ENCODE measurements around the gene MSRB1. TPM values are rescaled to one million over a fixed set of nuclear protein-coding genes. Genes with fewer than 3 reads are reported as not detected.

The MSRB1 gene
- total and polyA plus RNA-seq, 7 donors = 44.2 to 83.4 (median 59.5) TPM

- Histone ChIP-seq H3K27ac (no peak overlapping the region), H3K4me3 (no peak overlapping the region), H3K9me3 (no peaks in the 10 kb centered on the region), H3K36me3 (ENCODE audit: insufficient read depth in 1 of 2, low read depth in 1 of 2) (no peaks in the 10 kb centered on the region), H3K4me1 (no peaks in the 10 kb centered on the region), H3K27me3 (ENCODE audit: insufficient read depth in 3 of 3, low read length in 2 of 3) (peaks cover 0 to 57% (median 19%) of the 10 kb centered on the region in 3 donors)
- TF ChIP-seq, protein P1, sequence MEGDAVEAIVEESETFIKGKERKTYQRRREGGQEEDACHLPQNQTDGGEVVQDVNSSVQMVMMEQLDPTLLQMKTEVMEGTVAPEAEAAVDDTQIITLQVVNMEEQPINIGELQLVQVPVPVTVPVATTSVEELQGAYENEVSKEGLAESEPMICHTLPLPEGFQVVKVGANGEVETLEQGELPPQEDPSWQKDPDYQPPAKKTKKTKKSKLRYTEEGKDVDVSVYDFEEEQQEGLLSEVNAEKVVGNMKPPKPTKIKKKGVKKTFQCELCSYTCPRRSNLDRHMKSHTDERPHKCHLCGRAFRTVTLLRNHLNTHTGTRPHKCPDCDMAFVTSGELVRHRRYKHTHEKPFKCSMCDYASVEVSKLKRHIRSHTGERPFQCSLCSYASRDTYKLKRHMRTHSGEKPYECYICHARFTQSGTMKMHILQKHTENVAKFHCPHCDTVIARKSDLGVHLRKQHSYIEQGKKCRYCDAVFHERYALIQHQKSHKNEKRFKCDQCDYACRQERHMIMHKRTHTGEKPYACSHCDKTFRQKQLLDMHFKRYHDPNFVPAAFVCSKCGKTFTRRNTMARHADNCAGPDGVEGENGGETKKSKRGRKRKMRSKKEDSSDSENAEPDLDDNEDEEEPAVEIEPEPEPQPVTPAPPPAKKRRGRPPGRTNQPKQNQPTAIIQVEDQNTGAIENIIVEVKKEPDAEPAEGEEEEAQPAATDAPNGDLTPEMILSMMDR (IDR thresholded peaks at IDR 0.05) = no peak
- ATAC-seq (no peak), DNase-seq (no peak)
- WGBS, 3 donors = 44 to 45% (median 45%) methylated on average over 15 to 21 of the region's 21 CpGs
- intact Hi-C loops (cut with DNase I) = no loop called here
Measured at GRCh38 chr16:1913327-1914083, 29.5 kb downstream of the MSRB1 start.

DNA sequence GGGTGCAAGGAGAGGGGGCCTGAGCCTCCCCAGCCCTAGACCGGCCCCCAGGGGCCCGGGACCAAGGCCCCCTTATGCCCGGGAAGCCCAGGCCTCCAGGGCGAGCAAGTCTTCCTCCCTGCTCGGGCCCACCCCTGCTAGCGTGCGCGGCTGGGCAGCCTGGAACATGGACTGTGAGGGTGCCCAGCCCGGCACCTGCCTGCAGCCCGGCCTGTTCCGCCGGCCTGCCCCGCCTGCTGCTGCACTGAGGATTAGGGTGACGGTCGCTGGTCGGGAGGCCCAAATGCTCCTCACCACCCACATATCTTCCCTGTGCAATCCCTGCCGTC lies 30.8 kb downstream of the MSRB1 start:
- TF ChIP-seq, protein P1 (IDR thresholded peaks at IDR 0.05) = no peak
- Histone ChIP-seq H3K27ac (no peak overlapping the region), H3K9me3 (no peaks in the 10 kb centered on the region), H3K36me3 (ENCODE audit: insufficient read depth in 1 of 2, low read depth in 1 of 2) (no peaks in the 10 kb centered on the region), H3K27me3 (ENCODE audit: insufficient read depth in 3 of 3, low read length in 2 of 3) (peaks cover 0 to 61% (median 15%) of the 10 kb centered on the region in 3 donors), H3K4me3 (no peak overlapping the region), H3K4me1 (no peaks in the 10 kb centered on the region)
- intact Hi-C loops (cut with DNase I) = no loop called here
- WGBS, 3 donors = 76 to 82% (median 77%) methylated on average over 17 of the region's 17 CpGs
- ATAC-seq (no peak), DNase-seq (no peak)

- peaks cover 0 to 61% (median 12%) of the 10 kb centered on the region in 3 donors for H3K27me3 ChIP-seq (ENCODE audit: insufficient read depth in 3 of 3, low read length in 2 of 3)
- TF ChIP-seq, protein P1 (IDR thresholded peaks at IDR 0.05) = no peak
- no peaks in the 10 kb centered on the region for H3K36me3 ChIP-seq (ENCODE audit: insufficient read depth in 1 of 2, low read depth in 1 of 2)
- DNase-seq (no peak), ATAC-seq (no peak)
- no peak overlapping the region for H3K4me3 ChIP-seq
- no peaks in the 10 kb centered on the region for H3K9me3 ChIP-seq
- no peak overlapping the region for H3K27ac ChIP-seq
- no peaks in the 10 kb centered on the region for H3K4me1 ChIP-seq
- intact Hi-C loops (cut with DNase I) = no loop called here
- 85 to 89% (median 87%) methylated on average over 44 to 59 of the region's 59 CpGs for WGBS, 3 donors
Measured at GRCh38 chr16:1911467-1912214, 31.4 kb downstream of the MSRB1 start.

- WGBS, 3 donors = 57 to 63% (median 63%) methylated on average over 18 of the region's 18 CpGs
- Histone ChIP-seq H3K4me1 (no peaks in the 10 kb centered on the region), H3K4me3 (no peak overlapping the region), H3K27me3 (ENCODE audit: insufficient read depth in 3 of 3, low read length in 2 of 3) (peaks cover 0 to 59% (median 14%) of the 10 kb centered on the region in 3 donors), H3K36me3 (ENCODE audit: insufficient read depth in 1 of 2, low read depth in 1 of 2) (no peaks in the 10 kb centered on the region), H3K27ac (no peak overlapping the region), H3K9me3 (no peaks in the 10 kb centered on the region)
- TF ChIP-seq, protein P1 (IDR thresholded peaks at IDR 0.05) = no peak
- intact Hi-C loops (cut with DNase I) = no loop called here
- DNase-seq (no peak), ATAC-seq (no peak)
Measured at GRCh38 chr16:1909561-1910231, 33.3 kb downstream of the MSRB1 start.

All from psoas muscle (tissue), 8 donors.